Panc1 (cell line): ENCODE data around the gene CLSTN3. TPM values are rescaled to one million over a fixed set of nuclear protein-coding genes. Genes with fewer than 3 reads are reported as not detected.
A peak's percentile ranks its signal among the peaks of the same experiment; 100 is the strongest.

Source experiments
- ATAC-seq: fragments of 200-7000 bp; cut with Tn5 transposase; 2 replicates; pipeline ENCODE4 v1.9.1; 2020; ENCODE audit warnings: mild to moderate bottlenecking, moderate library complexity
- BruUV-seq: library from RNA; stranded (reverse); fragments of 400-500 nt; replicated peaks from 2 replicates; lab custom pipeline; 2021; lab: Mats Ljungman, UMichigan
- CTCF ChIA-PET: fragments of 300-600 bp; sonication (Branson Sonifier 250); formaldehyde crosslinking; loops from one replicate; lab custom pipeline; 2022; ENCODE audit warnings: antibody characterized with exemption; lab: Charles Lee
- POLR2A ChIA-PET: fragments of 300-600 bp; sonication (Branson Sonifier 250); formaldehyde crosslinking; loops from one replicate; lab custom pipeline; 2022; ENCODE audit warnings: antibody characterized with exemption; lab: Charles Lee
- DNase-seq: peaks from one replicate; pipeline ENCODE4 v3.0.0-alpha.2; 2010; ENCODE audit warnings: low read depth, low spot score
- H3K27ac ChIP-seq: 2 replicates; pipeline ENCODE4 v1.5.1; 2011; ENCODE audit warnings: mild to moderate bottlenecking, low read length, inconsistent platforms
- H3K27me3 ChIP-seq: fragments of 200-500 bp; sonication (Bioruptor generic); 2 replicates; pipeline ENCODE4 v1.6.0; 2014; ENCODE audit warnings: low read length, inconsistent platforms; ENCODE audit not compliant: control insufficient read depth, insufficient read depth
- H3K36me3 ChIP-seq: fragments of 200-500 bp; sonication (Bioruptor generic); 2 replicates; pipeline ENCODE4 v1.5.1; 2014; ENCODE audit warnings: inconsistent platforms, mild to moderate bottlenecking, low read length, moderate library complexity; ENCODE audit not compliant: control insufficient read depth, insufficient read depth
- H3K4me1 ChIP-seq: 2 replicates; pipeline ENCODE4 v1.5.1; 2011; ENCODE audit warnings: inconsistent platforms, mild to moderate bottlenecking, low read length, moderate library complexity; ENCODE audit not compliant: control insufficient read depth, insufficient read depth
- H3K4me3 ChIP-seq, 2 experiments: 2 replicates each; pipeline ENCODE4 v1.5.1; 2011 to 2012; ENCODE audit warnings: low read depth in 2 of 2, low read length in 2 of 2, mild to moderate bottlenecking in 2 of 2, inconsistent platforms in 1 of 2, moderate library complexity in 1 of 2
- H3K9me3 ChIP-seq: fragments of 200-500 bp; sonication (Bioruptor generic); 2 replicates; pipeline ENCODE4 v1.5.1; 2014; ENCODE audit warnings: low read depth, mild to moderate bottlenecking, inconsistent platforms, low read length, moderate library complexity; ENCODE audit not compliant: control insufficient read depth, insufficient read depth
- CTCF ChIP-seq: fragments of 450-650 bp; IDR thresholded peaks from 2 replicates; pipeline ENCODE4 v1.5.1; 2017; ENCODE audit warnings: mild to moderate bottlenecking
- POLR2AphosphoS5 ChIP-seq: IDR thresholded peaks from 2 replicates; pipeline ENCODE4 v1.6.1; 2012; ENCODE audit warnings: mild to moderate bottlenecking, low read depth, low read length, moderate library complexity
- REST ChIP-seq, 2 experiments: IDR thresholded peaks; 2 replicates each; pipeline ENCODE4 v1.6.1; 2011 to 2012; ENCODE audit warnings: low read depth in 2 of 2, control low read depth in 1 of 2, low read length in 1 of 2, mild to moderate bottlenecking in 1 of 2, moderate library complexity in 1 of 2; ENCODE audit not compliant: insufficient read depth in 1 of 2
- SIN3A ChIP-seq: IDR thresholded peaks from 2 replicates; pipeline ENCODE4 v1.6.1; 2012; ENCODE audit warnings: low read depth, mild to moderate bottlenecking, low read length, moderate library complexity, borderline replicate concordance; ENCODE audit not compliant: insufficient read depth
- TCF7L2 ChIP-seq: IDR thresholded peaks from 2 replicates; pipeline ENCODE4 v1.6.1; 2011; ENCODE audit warnings: mild to moderate bottlenecking, low read depth, low read length, inconsistent platforms
- in situ Hi-C: cut with HindIII; loops from 2 replicates; pipeline ENCODE4 v1.10.0; 2016; ENCODE audit warnings: low sequenced_read_pairs, low pct_unique_long_range_greater_than_20kb
- intact Hi-C: fragments of 100-400 bp; cut with micrococcal nuclease; formaldehyde crosslinking; loops from one replicate; pipeline ENCODE4 v1.10.0; 2022; ENCODE audit not compliant: unreplicated experiment
- total RNA-seq: library from RNA; stranded (reverse); gene quantifications from one replicate; pipeline ENCODE4 v1.2.1, GENCODE V29; 2021; ENCODE audit not compliant: unreplicated experiment

CLSTN3 gene
- total RNA-seq, 1 experiment from 2014 or later = 5.9 TPM

GRCh38 chr12:7091660-7092228 is 38.4 kb upstream of the CLSTN3 start:
- POLR2A ChIA-PET = no interaction called here
- ATAC-seq (peak; percentile 13; the same call in 1 of the 2 replicates), DNase-seq (no peak)
- no peaks in the 10 kb centered on the region for H3K36me3 ChIP-seq
- CTCF ChIA-PET = no interaction called here
- no peaks in the 10 kb centered on the region for H3K4me1 ChIP-seq
- in situ Hi-C loops = no loop called here
- H3K27ac ChIP-seq = no peak overlapping the region
- H3K4me3 ChIP-seq = peak overlapping the region in 1 of 2 experiments; percentile 48; a peak in 2 of 4 replicates
- H3K27me3 ChIP-seq = no peaks in the 10 kb centered on the region
- no peaks in the 10 kb centered on the region for H3K9me3 ChIP-seq
- intact Hi-C loops = no loop called here
- TF ChIP-seq TCF7L2 = no peak
- TF ChIP-seq REST (IDR thresholded peaks at IDR 0.05; ENCODE audit: insufficient read depth in 1 of 2, low read depth in 2 of 2, low read length in 1 of 2) = no peak
- no peak for TF ChIP-seq CTCF
- TF ChIP-seq SIN3A = no peak
- TF ChIP-seq POLR2AphosphoS5 = no peak
- no TSS peak for BruUV-seq

- POLR2A ChIA-PET = no interaction called here
- BruUV-seq = no TSS peak
- H3K4me3 ChIP-seq = peak within 1 kb of the TSS; percentile 26 to 48
- peak; percentile 74 for ATAC-seq
- in situ Hi-C loops (no loop called here), intact Hi-C loops (no loop called here)
- no peaks in the 10 kb centered on the region for H3K27me3 ChIP-seq
- no peaks in the 10 kb centered on the region for H3K9me3 ChIP-seq
- H3K4me1 ChIP-seq = no peaks in the 10 kb centered on the region
- CTCF ChIA-PET = interaction anchor here (0.8 kb wide), 1 partner anchor 17 kb away, joined by 3 read pairs; the partner anchor contains the start of gene C1RL
- H3K36me3 ChIP-seq = no peaks in the 10 kb centered on the region
- 0 out of 2 replicates have a peak within 1 kb of the TSS, but pooled peaks have one; percentile 34 for H3K27ac ChIP-seq
- DNase-seq = peak; percentile 24
- TF ChIP-seq TCF7L2 = no peak
- TF ChIP-seq POLR2AphosphoS5 = no peak
- TF ChIP-seq CTCF = peak; percentile 88
- no peak for TF ChIP-seq REST (IDR thresholded peaks at IDR 0.05; ENCODE audit: insufficient read depth in 1 of 2, low read depth in 2 of 2, low read length in 1 of 2)
These were observed 37.8 kb upstream of the CLSTN3 start, which contains the start of gene C1R for GRCh38 chr12:7092229-7092985. TSS of gene C1R (minus strand) at chr12:7092445. CDS start at chr12:7092388, 57 bp downstream.
